Measurements from ENCODE around the gene SRPK3. TPM values are rescaled to one million over a fixed set of nuclear protein-coding genes. Genes with fewer than 3 reads are reported as not detected.

The SRPK3 gene
- total RNA-seq, 1 donor from 2014 or later = 0.50 TPM

- no peak for TF ChIP-seq CTCF (IDR thresholded peaks at IDR 0.05)
- no peaks in the 10 kb centered on the region for H3K4me1 Mint-ChIP-seq (ENCODE audit: low read depth)
- H3K36me3 Mint-ChIP-seq (ENCODE audit: low read depth) = peaks cover 2% of the 10 kb centered on the region
- no peak overlapping the region for H3K27ac Mint-ChIP-seq (ENCODE audit: unreplicated experiment)
- H3K4me3 Mint-ChIP-seq (ENCODE audit: unreplicated experiment) = no peak overlapping the region
- DNase-seq (ENCODE audit: low spot score) = peak; percentile 94
- no peaks in the 10 kb centered on the region for H3K9me3 Mint-ChIP-seq (ENCODE audit: low read depth)
- no peaks in the 10 kb centered on the region for H3K27me3 Mint-ChIP-seq (ENCODE audit: low read depth)
These were observed 6.9 kb upstream of the SRPK3 start for GRCh38 chrX:153773741-153774575.

GRCh38 chrX:153774576-153775292, 6.1 kb upstream of the SRPK3 start:
- H3K4me1 Mint-ChIP-seq (ENCODE audit: low read depth) = no peaks in the 10 kb centered on the region
- H3K27ac Mint-ChIP-seq (ENCODE audit: unreplicated experiment) = no peak overlapping the region
- peak; percentile 91 for DNase-seq (ENCODE audit: low spot score)
- H3K4me3 Mint-ChIP-seq (ENCODE audit: unreplicated experiment) = no peak overlapping the region
- no peaks in the 10 kb centered on the region for H3K27me3 Mint-ChIP-seq (ENCODE audit: low read depth)
- H3K9me3 Mint-ChIP-seq (ENCODE audit: low read depth) = no peaks in the 10 kb centered on the region
- TF ChIP-seq CTCF (IDR thresholded peaks at IDR 0.05) = no peak
- H3K36me3 Mint-ChIP-seq (ENCODE audit: low read depth) = peaks cover 2% of the 10 kb centered on the region

GRCh38 chrX:153775293-153776119, 5.3 kb upstream of the SRPK3 start:
- peak; percentile 85 for DNase-seq (ENCODE audit: low spot score)
- Mint-ChIP-seq H3K36me3 (ENCODE audit: low read depth) (no peaks in the 10 kb centered on the region), H3K27ac (ENCODE audit: unreplicated experiment) (no peak overlapping the region), H3K4me3 (ENCODE audit: unreplicated experiment) (no peak overlapping the region), H3K27me3 (ENCODE audit: low read depth) (no peaks in the 10 kb centered on the region), H3K4me1 (ENCODE audit: low read depth) (no peaks in the 10 kb centered on the region), H3K9me3 (ENCODE audit: low read depth) (no peaks in the 10 kb centered on the region)
- TF ChIP-seq CTCF (IDR thresholded peaks at IDR 0.05) = no peak

GRCh38 chrX:153776120-153776599, 4.7 kb upstream of the SRPK3 start:
- Mint-ChIP-seq H3K4me3 (ENCODE audit: unreplicated experiment) (no peak overlapping the region), H3K4me1 (ENCODE audit: low read depth) (no peaks in the 10 kb centered on the region), H3K27ac (ENCODE audit: unreplicated experiment) (no peak overlapping the region), H3K36me3 (ENCODE audit: low read depth) (no peaks in the 10 kb centered on the region), H3K9me3 (ENCODE audit: low read depth) (no peaks in the 10 kb centered on the region), H3K27me3 (ENCODE audit: low read depth) (no peaks in the 10 kb centered on the region)
- TF ChIP-seq CTCF (IDR thresholded peaks at IDR 0.05) = no peak
- no peak for DNase-seq (ENCODE audit: low spot score)

DNA sequence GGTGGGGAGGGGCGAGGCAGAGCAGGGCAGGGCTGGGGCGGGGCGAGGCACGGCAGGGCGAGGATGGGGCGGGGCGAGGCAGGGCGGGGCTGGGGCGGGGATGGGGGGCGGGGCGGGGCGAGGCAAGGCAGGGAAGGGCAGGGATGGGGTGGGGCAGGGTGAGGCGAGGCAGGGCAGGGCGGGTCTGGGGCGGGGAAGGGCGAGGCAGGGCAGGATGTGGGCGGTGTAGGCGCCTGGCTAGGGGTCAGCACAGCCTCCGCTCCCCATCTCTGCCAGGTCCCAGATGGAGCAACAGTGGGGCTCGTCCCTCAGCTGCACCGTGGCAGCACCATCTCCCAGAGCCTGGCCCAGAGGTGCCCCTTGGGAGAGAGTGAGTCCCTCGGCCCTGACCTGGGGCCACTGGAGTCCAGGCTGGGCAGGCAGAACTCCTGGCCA, 4.2 kb upstream of the SRPK3 start:
- no peaks in the 10 kb centered on the region for H3K4me1 Mint-ChIP-seq (ENCODE audit: low read depth)
- H3K9me3 Mint-ChIP-seq (ENCODE audit: low read depth) = no peaks in the 10 kb centered on the region
- no peak for TF ChIP-seq CTCF (IDR thresholded peaks at IDR 0.05)
- H3K27me3 Mint-ChIP-seq (ENCODE audit: low read depth) = no peaks in the 10 kb centered on the region
- H3K36me3 Mint-ChIP-seq (ENCODE audit: low read depth) = no peaks in the 10 kb centered on the region
- DNase-seq (ENCODE audit: low spot score) = peak; percentile 76
- H3K4me3 Mint-ChIP-seq (ENCODE audit: unreplicated experiment) = no peak overlapping the region
- no peak overlapping the region for H3K27ac Mint-ChIP-seq (ENCODE audit: unreplicated experiment)
